Activated CD8-positive, alpha-beta memory T cell treated with anti-CD3 and anti-CD28 coated beads, Interleukin-2, amount 50 U/mL, for 1 hour (primary cell): Measurements from ENCODE around the gene RPGRIP1.
"Not testable (repeated sequence)": the region's sequence is repeated elsewhere in the genome, so short reads cannot be mapped to it uniquely, and the experiment has no call there.

ENCODE experiments used
- DNase-seq: peaks from one replicate; pipeline ENCODE4 v3.0.0-alpha.2; 2020; ENCODE audit errors: extremely low read depth

The RPGRIP1 gene

GRCh38 chr14:21279783-21280182 is at the start of gene RPGRIP1:
TSS of gene RPGRIP1 (plus strand) at chr14:21280083. CDS start at chr14:21287977, 7,894 bp downstream.
- DNase-seq, result no peak

- no peak for DNase-seq
Measured at GRCh38 chr14:21231020-21231652, 48.7 kb upstream of the RPGRIP1 start.

- no peak for DNase-seq
Measured at GRCh38 chr14:21233457-21234076, 46.3 kb upstream of the RPGRIP1 start.

- no peak for DNase-seq
Measured at GRCh38 chr14:21234112-21234511, 45.8 kb upstream of the RPGRIP1 start.

GRCh38 chr14:21236948-21237797 is 42.7 kb upstream of the RPGRIP1 start:
- DNase-seq, result no peak

GRCh38 chr14:21238823-21239518 is 40.9 kb upstream of the RPGRIP1 start:
- DNase-seq, result no peak

GRCh38 chr14:21240417-21240816 is 39.5 kb upstream of the RPGRIP1 start:
- no peak for DNase-seq

GRCh38 chr14:21241218-21241819 is 38.6 kb upstream of the RPGRIP1 start:
- no peak for DNase-seq

- no peak for DNase-seq
Measured at GRCh38 chr14:21244544-21244943, 35.3 kb upstream of the RPGRIP1 start.

- DNase-seq, result no peak
Measured at GRCh38 chr14:21245813-21246212, 34.1 kb upstream of the RPGRIP1 start.

GRCh38 chr14:21248338-21248737 is 31.5 kb upstream of the RPGRIP1 start:
- no peak for DNase-seq

- no peak for DNase-seq
Measured at GRCh38 chr14:21248739-21249411, 31.0 kb upstream of the RPGRIP1 start.

- no peak for DNase-seq
Measured at GRCh38 chr14:21251215-21251614, 28.7 kb upstream of the RPGRIP1 start.

GRCh38 chr14:21252149-21252548 is 27.7 kb upstream of the RPGRIP1 start:
- no peak for DNase-seq

- no peak for DNase-seq
Measured at GRCh38 chr14:21255385-21256101, 24.3 kb upstream of the RPGRIP1 start.

- not testable (repeated sequence) for DNase-seq
Measured at GRCh38 chr14:21256102-21256447, 23.8 kb upstream of the RPGRIP1 start.

- DNase-seq, result no peak
Measured at GRCh38 chr14:21256539-21257393, 23.1 kb upstream of the RPGRIP1 start.

GRCh38 chr14:21257394-21257909 is 22.4 kb upstream of the RPGRIP1 start:
- DNase-seq, result no peak
